ENCODE data around the gene RIOK1. TPM values are rescaled to one million over a fixed set of nuclear protein-coding genes. Genes with fewer than 3 reads are reported as not detected.

Gene RIOK1
- total and polyA plus RNA-seq, 9 of the 15 experiments (the other 6 are each of a cell fraction or from before 2014, with no cell fraction given) = 24.9 to 101 (median 52.2) TPM

DNA sequence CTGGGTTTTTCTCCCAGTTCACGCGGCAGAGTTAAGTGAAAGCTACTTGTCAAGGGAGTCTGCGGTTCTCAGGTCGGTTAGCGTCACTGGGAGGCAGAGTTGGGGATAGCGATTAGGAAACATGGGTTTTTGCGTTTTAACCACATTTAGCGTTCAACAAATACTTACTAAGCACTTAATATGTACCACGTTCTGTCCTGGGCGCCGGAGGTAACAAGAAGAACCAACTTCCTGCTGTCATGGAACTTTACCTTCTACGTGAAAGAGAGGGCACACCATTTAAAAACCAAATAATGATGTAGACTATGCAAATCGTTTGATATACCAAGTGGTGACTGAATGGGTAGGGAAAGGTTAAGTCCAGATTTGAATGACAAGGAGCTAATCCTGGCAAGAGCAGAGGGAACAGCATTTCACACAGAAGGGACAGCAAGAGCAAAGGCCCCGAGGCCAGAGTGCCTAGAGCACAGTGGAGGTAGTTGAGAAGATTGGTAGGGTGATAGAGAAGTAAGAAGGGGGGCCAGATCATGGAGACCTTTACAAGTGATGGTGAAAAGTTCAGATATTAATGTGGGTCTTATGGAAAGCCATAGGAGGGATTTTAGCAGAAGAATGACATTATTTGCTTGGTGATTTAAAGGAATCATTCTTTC is 744 bp downstream of the RIOK1 start (continued):
- TF ChIP-seq SMARCE1 (IDR thresholded peaks at IDR 0.05) (0 out of 2 replicates have a peak, but pooled peaks have one; percentile 4), JUN (IDR thresholded peaks at IDR 0.05; ENCODE audit: borderline replicate concordance, low read depth, low read length) (no peak), JUN (CRISPR knock-in tag; IDR thresholded peaks at IDR 0.05; ENCODE audit: borderline replicate concordance) (0 out of 2 replicates have a peak, but pooled peaks have one; percentile 0), ZFP36 (IDR thresholded peaks at IDR 0.05; ENCODE audit: low read depth, low read length, partially characterized antibody) (no peak), ZNF77 (CRISPR knock-in tag; IDR thresholded peaks at IDR 0.05) (no peak), MAFG (tag; conservative IDR thresholded peaks at IDR 0.05) (0 out of 2 replicates have a peak, but pooled peaks have one; percentile 4), SMAD3 (CRISPR knock-in tag; conservative IDR thresholded peaks at IDR 0.05) (no peak), ZNF780A (CRISPR knock-in tag; IDR thresholded peaks at IDR 0.05) (no peak), HIVEP1 (CRISPR knock-in tag; IDR thresholded peaks at IDR 0.05) (no peak), ERF (CRISPR knock-in tag; IDR thresholded peaks at IDR 0.05) (no peak), SMARCA4 (IDR thresholded peaks at IDR 0.05) (0 out of 2 replicates have a peak, but pooled peaks have one; percentile 36), HMG20A (CRISPR knock-in tag; conservative IDR thresholded peaks at IDR 0.05) (no peak), ZNF696 (CRISPR knock-in tag; conservative IDR thresholded peaks at IDR 0.05) (no peak), MYBL2 (IDR thresholded peaks at IDR 0.05; ENCODE audit: low read depth) (no peak), MYBL2 (CRISPR knock-in tag; IDR thresholded peaks at IDR 0.05; ENCODE audit: borderline replicate concordance) (no peak), GTF2E2 (tag; IDR thresholded peaks at IDR 0.05) (no peak), RBM22 (IDR thresholded peaks at IDR 0.05; ENCODE audit: low read depth, low read length, poor library complexity, severe bottlenecking) (no peak)
- TF ChIP-seq, protein P1, sequence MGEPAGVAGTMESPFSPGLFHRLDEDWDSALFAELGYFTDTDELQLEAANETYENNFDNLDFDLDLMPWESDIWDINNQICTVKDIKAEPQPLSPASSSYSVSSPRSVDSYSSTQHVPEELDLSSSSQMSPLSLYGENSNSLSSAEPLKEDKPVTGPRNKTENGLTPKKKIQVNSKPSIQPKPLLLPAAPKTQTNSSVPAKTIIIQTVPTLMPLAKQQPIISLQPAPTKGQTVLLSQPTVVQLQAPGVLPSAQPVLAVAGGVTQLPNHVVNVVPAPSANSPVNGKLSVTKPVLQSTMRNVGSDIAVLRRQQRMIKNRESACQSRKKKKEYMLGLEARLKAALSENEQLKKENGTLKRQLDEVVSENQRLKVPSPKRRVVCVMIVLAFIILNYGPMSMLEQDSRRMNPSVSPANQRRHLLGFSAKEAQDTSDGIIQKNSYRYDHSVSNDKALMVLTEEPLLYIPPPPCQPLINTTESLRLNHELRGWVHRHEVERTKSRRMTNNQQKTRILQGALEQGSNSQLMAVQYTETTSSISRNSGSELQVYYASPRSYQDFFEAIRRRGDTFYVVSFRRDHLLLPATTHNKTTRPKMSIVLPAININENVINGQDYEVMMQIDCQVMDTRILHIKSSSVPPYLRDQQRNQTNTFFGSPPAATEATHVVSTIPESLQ (CRISPR knock-in tag; IDR thresholded peaks at IDR 0.05) = no peak

Measured in K562 (cell line).